Memory B cell (primary cell): ENCODE measurements around the gene XYLB.
"Not testable (repeated sequence)": the region's sequence is repeated elsewhere in the genome, so short reads cannot be mapped to it uniquely, and the experiment has no call there.

Experiments
- ATAC-seq: fragments of 150-1000 bp; cut with Tn5 transposase; 2 replicates; pipeline ENCODE4 v1.10.0; 2021; ENCODE audit warnings: low read depth, mild to moderate bottlenecking, moderate library complexity
- DNase-seq, 2 donors: peaks; one replicate each; pipeline ENCODE4 v3.0.0; 2022; ENCODE audit warnings: low spot score in 2 of 2
- H3K27ac Mint-ChIP-seq: one replicate; pipeline ENCODE4 v1.8.0; 2022; ENCODE audit warnings: mild to moderate bottlenecking, moderate library complexity, mixed read lengths
- H3K27me3 Mint-ChIP-seq: one replicate; pipeline ENCODE4 v1.8.0; 2022; ENCODE audit warnings: mixed read lengths
- H3K36me3 Mint-ChIP-seq: one replicate; pipeline ENCODE4 v1.8.0; 2022; ENCODE audit warnings: mild to moderate bottlenecking, mixed read lengths
- H3K4me1 Mint-ChIP-seq: one replicate; pipeline ENCODE4 v1.8.0; 2022; ENCODE audit warnings: mixed read lengths
- H3K4me3 Mint-ChIP-seq: one replicate; pipeline ENCODE4 v1.8.0; 2022; ENCODE audit warnings: mild to moderate bottlenecking, moderate library complexity, mixed read lengths
- H3K9me3 Mint-ChIP-seq: one replicate; pipeline ENCODE4 v1.8.0; 2022; ENCODE audit warnings: mixed read lengths

Gene XYLB

GRCh38 chr3:38315488-38316230 is 30.9 kb upstream of the XYLB start:
- Mint-ChIP-seq H3K27me3 (peaks cover 17% of the 10 kb centered on the region), H3K4me3 (no peak overlapping the region), H3K9me3 (no peaks in the 10 kb centered on the region), H3K4me1 (no peaks in the 10 kb centered on the region), H3K27ac (no peak overlapping the region), H3K36me3 (no peaks in the 10 kb centered on the region)
- ATAC-seq (no peak), DNase-seq (no peak)

GRCh38 chr3:38316356-38317191 is 30.0 kb upstream of the XYLB start:
- peaks cover 15% of the 10 kb centered on the region for H3K27me3 Mint-ChIP-seq
- H3K27ac Mint-ChIP-seq = no peak overlapping the region
- peaks cover 1% of the 10 kb centered on the region for H3K9me3 Mint-ChIP-seq
- H3K4me3 Mint-ChIP-seq = no peak overlapping the region
- H3K36me3 Mint-ChIP-seq = no peaks in the 10 kb centered on the region
- no peak for ATAC-seq
- DNase-seq = no peak
- H3K4me1 Mint-ChIP-seq = no peaks in the 10 kb centered on the region

GRCh38 chr3:38317192-38317759 is 29.3 kb upstream of the XYLB start:
- Mint-ChIP-seq H3K4me3 (no peak overlapping the region), H3K27me3 (peaks cover 13% of the 10 kb centered on the region), H3K9me3 (peaks cover 1% of the 10 kb centered on the region), H3K36me3 (no peaks in the 10 kb centered on the region), H3K4me1 (no peaks in the 10 kb centered on the region), H3K27ac (no peak overlapping the region)
- no peak for DNase-seq
- ATAC-seq = no peak

GRCh38 chr3:38318766-38319671 is 27.6 kb upstream of the XYLB start:
- no peak overlapping the region for H3K4me3 Mint-ChIP-seq
- ATAC-seq (no peak), DNase-seq (no peak)
- H3K9me3 Mint-ChIP-seq = peaks cover 4% of the 10 kb centered on the region
- no peaks in the 10 kb centered on the region for H3K4me1 Mint-ChIP-seq
- peaks cover 11% of the 10 kb centered on the region for H3K27me3 Mint-ChIP-seq
- H3K36me3 Mint-ChIP-seq = no peaks in the 10 kb centered on the region
- no peak overlapping the region for H3K27ac Mint-ChIP-seq

- not testable (repeated sequence) for H3K4me3 Mint-ChIP-seq, ATAC-seq, H3K4me1 Mint-ChIP-seq, H3K9me3 Mint-ChIP-seq, H3K36me3 Mint-ChIP-seq, H3K27ac Mint-ChIP-seq, DNase-seq, H3K27me3 Mint-ChIP-seq
Observed at GRCh38 chr3:38320638-38321037, 25.9 kb upstream of the XYLB start.

- no peaks in the 10 kb centered on the region for H3K4me1 Mint-ChIP-seq
- H3K27ac Mint-ChIP-seq = no peak overlapping the region
- DNase-seq (no peak), ATAC-seq (no peak)
- H3K27me3 Mint-ChIP-seq = peaks cover 11% of the 10 kb centered on the region
- peaks cover 4% of the 10 kb centered on the region for H3K9me3 Mint-ChIP-seq
- H3K4me3 Mint-ChIP-seq = no peak overlapping the region
- H3K36me3 Mint-ChIP-seq = no peaks in the 10 kb centered on the region
Observed at GRCh38 chr3:38323060-38323459, 23.5 kb upstream of the XYLB start.

- Mint-ChIP-seq H3K4me1 (no peaks in the 10 kb centered on the region), H3K9me3 (peaks cover 4% of the 10 kb centered on the region), H3K27ac (no peak overlapping the region), H3K36me3 (no peaks in the 10 kb centered on the region), H3K27me3 (peaks cover 14% of the 10 kb centered on the region), H3K4me3 (no peak overlapping the region)
- ATAC-seq = no peak
- no peak for DNase-seq
Observed at GRCh38 chr3:38325256-38325655, 21.3 kb upstream of the XYLB start.

- Mint-ChIP-seq H3K27ac (no peak overlapping the region), H3K36me3 (no peaks in the 10 kb centered on the region), H3K9me3 (peaks cover 3% of the 10 kb centered on the region), H3K27me3 (peaks cover 14% of the 10 kb centered on the region), H3K4me1 (no peaks in the 10 kb centered on the region), H3K4me3 (no peak overlapping the region)
- DNase-seq (no peak), ATAC-seq (no peak)
Observed at GRCh38 chr3:38327335-38328009, 19.1 kb upstream of the XYLB start.

GRCh38 chr3:38331257-38332022 is 15.1 kb upstream of the XYLB start:
- no peak for ATAC-seq
- no peak overlapping the region for H3K27ac Mint-ChIP-seq
- H3K36me3 Mint-ChIP-seq = no peaks in the 10 kb centered on the region
- H3K4me1 Mint-ChIP-seq = no peaks in the 10 kb centered on the region
- H3K27me3 Mint-ChIP-seq = peaks cover 12% of the 10 kb centered on the region
- no peaks in the 10 kb centered on the region for H3K9me3 Mint-ChIP-seq
- DNase-seq = no peak
- H3K4me3 Mint-ChIP-seq = no peak overlapping the region

GRCh38 chr3:38332201-38332600 is 14.4 kb upstream of the XYLB start:
- ATAC-seq = no peak
- Mint-ChIP-seq H3K9me3 (no peaks in the 10 kb centered on the region), H3K4me1 (no peaks in the 10 kb centered on the region), H3K27ac (no peak overlapping the region), H3K27me3 (peaks cover 8% of the 10 kb centered on the region), H3K4me3 (no peak overlapping the region), H3K36me3 (no peaks in the 10 kb centered on the region)
- no peak for DNase-seq

GRCh38 chr3:38334142-38335055 is 12.2 kb upstream of the XYLB start:
- no peak for ATAC-seq

GRCh38 chr3:38335263-38335662 is 11.3 kb upstream of the XYLB start:
- DNase-seq = no peak
- H3K36me3 Mint-ChIP-seq = no peaks in the 10 kb centered on the region
- no peak for ATAC-seq
- no peak overlapping the region for H3K4me3 Mint-ChIP-seq
- H3K27me3 Mint-ChIP-seq = peaks cover 8% of the 10 kb centered on the region
- no peaks in the 10 kb centered on the region for H3K9me3 Mint-ChIP-seq
- H3K27ac Mint-ChIP-seq = no peak overlapping the region
- no peaks in the 10 kb centered on the region for H3K4me1 Mint-ChIP-seq

More at GRCh38 chr3:38334142-38335055, 12.2 kb upstream of the XYLB start:
- Mint-ChIP-seq H3K27ac (no peak overlapping the region), H3K36me3 (no peaks in the 10 kb centered on the region), H3K4me1 (no peaks in the 10 kb centered on the region), H3K9me3 (no peaks in the 10 kb centered on the region), H3K27me3 (peaks cover 6% of the 10 kb centered on the region), H3K4me3 (no peak overlapping the region)
- no peak for DNase-seq
